Esophagus muscularis mucosa (tissue), 3 donors: ENCODE data around the gene VAPB.

ENCODE experiments used
- CTCF ChIP-seq, 3 experiments: fragments of 200-600 bp in 2 of 3; fragments of 450-650 bp in 1 of 3; sonication (generic) in 2 of 3; IDR thresholded peaks; one replicate each; pipeline ENCODE4 v1.5.1; 2017 to 2019; ENCODE audit warnings: antibody characterized with exemption in 3 of 3, mild to moderate bottlenecking in 2 of 3, moderate library complexity in 1 of 3
- POLR2AphosphoS5 ChIP-seq, 2 donors: sonication (generic); formaldehyde crosslinking; IDR thresholded peaks; one replicate each; pipeline ENCODE4 v1.6.1; 2017; ENCODE audit warnings: antibody characterized with exemption in 2 of 2

- no peak for TF ChIP-seq POLR2AphosphoS5 (IDR thresholded peaks at IDR 0.05)
- TF ChIP-seq CTCF (IDR thresholded peaks at IDR 0.05): no peak
Measured at GRCh38 chr20:58500256-58500655, 111.2 kb downstream of the VAPB start.
